H54 (cell line): ENCODE measurements around the gene TGFBR3L.
"Not testable (repeated sequence)": the region's sequence is repeated elsewhere in the genome, so short reads cannot be mapped to it uniquely, and the experiment has no call there.

ENCODE experiments used
- DNase-seq: peaks from one replicate; pipeline ENCODE4 v3.0.0; 2011; ENCODE audit warnings: low spot score, mixed read lengths; ENCODE audit not compliant: insufficient read length
- FAIRE-seq: peaks from 3 replicates; lab custom pipeline; 2011; peaks lifted over from hg19 to GRCh38; lab: Jason Lieb, UNC
- POLR2A ChIP-seq: IDR thresholded peaks from 2 replicates; pipeline ENCODE4 v1.6.1; 2011; ENCODE audit warnings: low read depth, mild to moderate bottlenecking, low read length

The TGFBR3L gene

DNA sequence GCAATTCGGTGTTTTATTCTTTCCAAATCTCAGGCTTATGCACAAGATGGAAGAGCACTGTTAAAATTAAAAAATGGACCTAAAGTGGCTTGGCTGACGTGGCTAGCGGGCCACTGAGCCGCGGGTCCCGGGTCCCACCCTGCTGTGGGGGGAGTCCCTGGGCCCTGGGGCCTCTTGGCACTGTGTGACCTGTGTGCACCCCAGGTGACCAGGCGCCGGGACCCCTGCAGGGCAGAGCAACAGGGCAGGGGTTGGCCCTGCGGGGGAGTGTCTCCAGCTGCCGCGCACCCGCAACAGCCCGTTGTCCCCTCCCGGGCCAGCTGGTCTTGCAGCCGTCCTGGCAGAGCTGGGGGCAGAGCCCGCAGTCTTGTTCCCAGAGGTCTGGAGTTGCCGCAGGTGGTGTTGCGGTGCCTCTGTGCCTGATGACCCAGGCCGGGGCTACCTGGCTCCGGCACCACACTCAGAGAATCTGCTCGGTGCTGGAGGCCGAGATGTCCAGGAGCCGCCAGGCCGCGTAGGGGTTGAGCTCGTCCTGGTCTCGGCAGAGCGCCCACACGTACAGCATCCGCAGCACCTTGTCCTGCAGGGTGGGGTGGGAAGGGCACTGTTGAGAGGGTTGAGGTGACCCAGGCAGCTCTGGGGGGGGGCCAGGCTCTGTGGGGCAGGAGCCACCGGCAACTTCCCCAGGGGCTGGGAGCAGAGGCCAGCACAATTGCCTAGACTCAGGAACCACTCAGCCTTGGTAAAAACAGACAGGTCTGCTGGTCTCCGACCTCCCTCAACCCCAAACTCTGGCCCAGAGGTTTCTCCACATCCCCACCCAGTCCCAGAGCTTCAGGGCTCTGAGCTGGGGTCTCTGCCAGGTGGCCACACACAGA is 12.3 kb downstream of the TGFBR3L start:
- no peak for TF ChIP-seq POLR2A
- DNase-seq = no peak
- no peak for FAIRE-seq

GRCh38 chr19:7927605-7928333 is 13.1 kb downstream of the TGFBR3L start:
- FAIRE-seq (no peak), DNase-seq (no peak)
- no peak for TF ChIP-seq POLR2A

- no peak for FAIRE-seq
- no peak for DNase-seq
- TF ChIP-seq POLR2A = no peak
These were observed 13.7 kb downstream of the TGFBR3L start for GRCh38 chr19:7928334-7928706.

- peak; percentile 69 for DNase-seq
- no peak for FAIRE-seq
- TF ChIP-seq POLR2A = no peak
These were observed 14.4 kb downstream of the TGFBR3L start for GRCh38 chr19:7928741-7929701.

GRCh38 chr19:7930030-7930429 is 15.4 kb downstream of the TGFBR3L start:
- FAIRE-seq, DNase-seq: not testable (repeated sequence)

GRCh38 chr19:7930765-7931164 is 16.1 kb downstream of the TGFBR3L start:
- TF ChIP-seq POLR2A = no peak
- FAIRE-seq (no peak), DNase-seq (no peak)

- FAIRE-seq (no peak), DNase-seq (no peak)
- no peak for TF ChIP-seq POLR2A
These were observed 16.8 kb downstream of the TGFBR3L start for GRCh38 chr19:7931221-7932061.

- DNase-seq (no peak), FAIRE-seq (no peak)
- TF ChIP-seq POLR2A = no peak
These were observed 17.8 kb downstream of the TGFBR3L start for GRCh38 chr19:7932276-7932929.

GRCh38 chr19:7932930-7933300 is 18.3 kb downstream of the TGFBR3L start:
- FAIRE-seq (no peak), DNase-seq (no peak)
- TF ChIP-seq POLR2A = no peak

DNA sequence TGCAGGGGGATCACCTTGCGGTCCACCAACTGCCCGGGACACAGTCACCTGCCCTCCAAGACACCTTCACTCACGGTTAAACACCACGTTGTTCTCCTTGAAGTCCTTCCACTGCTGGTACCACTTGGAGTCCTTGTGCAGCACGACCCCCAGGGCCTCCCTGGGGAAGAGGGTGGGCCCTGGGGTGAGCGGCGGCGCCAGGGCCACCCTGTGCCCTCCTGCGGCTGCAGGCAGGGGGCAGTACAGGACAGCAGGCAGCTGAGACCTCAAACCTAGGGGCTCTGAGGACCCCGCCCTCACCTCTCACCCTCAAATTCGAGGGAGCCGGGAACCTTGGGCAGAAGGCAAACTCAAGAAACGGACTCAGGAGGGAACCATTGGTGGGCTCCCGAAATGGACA is 18.8 kb downstream of the TGFBR3L start:
- TF ChIP-seq POLR2A = no peak
- DNase-seq = no peak
- no peak for FAIRE-seq

GRCh38 chr19:7933828-7934725 is 19.4 kb downstream of the TGFBR3L start:
- FAIRE-seq = no peak
- TF ChIP-seq POLR2A = no peak
- no peak for DNase-seq
